Hematopoietic multipotent progenitor cell treated with erythropoietin and hydrocortisone succinate and interleukin-3 and kit ligand, for 6 days (in vitro differentiated cells): ENCODE data around the gene HMBS.
A peak's percentile ranks its signal among the peaks of the same experiment; 100 is the strongest.
"Not testable (repeated sequence)": the region's sequence is repeated elsewhere in the genome, so short reads cannot be mapped to it uniquely, and the experiment has no call there.

Experiments
- DNase-seq: peaks from one replicate; pipeline ENCODE4 v3.0.0-alpha.2; 2015

The HMBS gene

GRCh38 chr11:119084663-119085436 lies at the start of gene HMBS:
Gene HMBS, plus strand, starts transcription at chr11:119084881. Its CDS starts 153 bp downstream, at chr11:119085034.
- DNase-seq: peak; percentile 97

- DNase-seq: no peak
These were observed 45.8 kb upstream of the HMBS start for GRCh38 chr11:119038884-119039283.

- not testable (repeated sequence) for DNase-seq
These were observed 45.2 kb upstream of the HMBS start for GRCh38 chr11:119039471-119039870.

- no peak for DNase-seq
These were observed 42.7 kb upstream of the HMBS start for GRCh38 chr11:119041821-119042514.

- no peak for DNase-seq
These were observed 41.8 kb upstream of the HMBS start for GRCh38 chr11:119042927-119043326.

- DNase-seq: no peak
These were observed 40.0 kb upstream of the HMBS start for GRCh38 chr11:119044708-119045107.

GRCh38 chr11:119046489-119046888 lies 38.2 kb upstream of the HMBS start:
- no peak for DNase-seq

- no peak for DNase-seq
These were observed 37.5 kb upstream of the HMBS start for GRCh38 chr11:119047205-119047604.

- no peak for DNase-seq
These were observed 36.0 kb upstream of the HMBS start for GRCh38 chr11:119048644-119049043.

GRCh38 chr11:119049081-119049480 lies 35.6 kb upstream of the HMBS start:
- no peak for DNase-seq

GRCh38 chr11:119051440-119052162 lies 33.1 kb upstream of the HMBS start:
- no peak for DNase-seq

- DNase-seq: no peak
These were observed 32.4 kb upstream of the HMBS start for GRCh38 chr11:119052163-119052814.

- DNase-seq: no peak
These were observed 30.3 kb upstream of the HMBS start for GRCh38 chr11:119054418-119054817.

GRCh38 chr11:119055901-119056300 lies 28.8 kb upstream of the HMBS start:
- peak; percentile 78 for DNase-seq

GRCh38 chr11:119056421-119056999 lies 28.2 kb upstream of the HMBS start:
- DNase-seq: peak; percentile 28

GRCh38 chr11:119057000-119057769 lies 27.5 kb upstream of the HMBS start, which contains the start of gene HYOU1:
Gene HYOU1, minus strand, starts transcription at chr11:119057205. Its CDS starts 1,045 bp downstream, at chr11:119056160.
- DNase-seq: peak; percentile 99

- not testable (repeated sequence) for DNase-seq
These were observed 25.6 kb upstream of the HMBS start for GRCh38 chr11:119059128-119059527.

GRCh38 chr11:119061256-119061655 lies 23.4 kb upstream of the HMBS start:
- DNase-seq: no peak

GRCh38 chr11:119062779-119063178 lies 21.9 kb upstream of the HMBS start:
- peak; percentile 75 for DNase-seq

- peak; percentile 86 for DNase-seq
These were observed 19.3 kb upstream of the HMBS start for GRCh38 chr11:119065369-119065768.

GRCh38 chr11:119067371-119068222 lies 17.1 kb upstream of the HMBS start, which contains the start of gene VPS11:
Gene VPS11, plus strand, starts transcription at chr11:119067818. Its CDS starts 6 bp downstream, at chr11:119067824.
- DNase-seq: peak; percentile 99
